ENCODE data around the gene ZNF688. TPM values are rescaled to one million over a fixed set of nuclear protein-coding genes. Genes with fewer than 3 reads are reported as not detected.

ZNF688 gene
- total and polyA plus RNA-seq, 9 of the 15 experiments (the other 6 are each of a cell fraction or from before 2014, with no cell fraction given) = 0.48 to 12.9 (median 4.5) TPM

DNA sequence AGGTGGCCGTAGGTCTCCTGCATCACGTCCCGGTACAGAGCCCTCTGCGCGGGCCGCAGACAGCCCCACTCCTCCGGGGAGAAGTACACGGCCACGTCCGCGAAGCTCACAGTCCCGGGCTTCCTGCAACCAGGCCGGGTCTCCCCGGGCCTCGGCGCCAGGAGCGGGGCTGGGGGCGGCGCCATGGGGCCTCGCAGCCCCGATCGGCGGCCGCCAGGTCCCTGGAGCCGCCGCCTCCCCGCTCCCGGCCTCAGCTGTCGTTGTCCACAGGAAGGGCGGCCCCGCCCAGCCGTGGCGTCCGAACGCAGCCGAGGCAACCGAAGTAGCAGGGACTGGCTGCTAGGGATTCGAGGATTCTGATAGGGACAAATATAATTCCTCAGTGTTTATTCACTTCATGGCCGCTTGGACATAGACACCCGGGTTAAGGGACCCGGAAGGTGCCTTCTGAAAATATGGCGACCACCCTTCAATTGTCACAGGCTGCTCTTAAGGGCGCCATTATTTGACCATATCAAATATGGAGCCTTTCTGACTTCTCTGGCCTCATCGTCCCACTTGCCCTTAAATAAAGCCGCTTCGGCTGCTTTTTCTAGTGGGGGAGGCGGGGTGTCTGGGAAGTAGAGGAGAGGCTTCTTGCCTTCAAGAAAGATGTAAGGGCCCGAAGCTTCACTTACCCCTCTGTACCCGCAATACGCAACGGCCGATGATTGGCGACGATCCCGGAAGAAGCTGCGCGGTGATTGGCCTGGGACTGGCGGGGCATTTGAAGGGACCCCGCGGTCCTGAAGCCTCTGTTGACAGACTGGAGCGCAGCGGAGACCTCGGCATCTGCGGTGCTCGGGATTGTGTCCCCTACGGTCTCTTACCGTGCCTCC is at the start of gene ZNF688 (continued):
- TF ChIP-seq, protein P1, sequence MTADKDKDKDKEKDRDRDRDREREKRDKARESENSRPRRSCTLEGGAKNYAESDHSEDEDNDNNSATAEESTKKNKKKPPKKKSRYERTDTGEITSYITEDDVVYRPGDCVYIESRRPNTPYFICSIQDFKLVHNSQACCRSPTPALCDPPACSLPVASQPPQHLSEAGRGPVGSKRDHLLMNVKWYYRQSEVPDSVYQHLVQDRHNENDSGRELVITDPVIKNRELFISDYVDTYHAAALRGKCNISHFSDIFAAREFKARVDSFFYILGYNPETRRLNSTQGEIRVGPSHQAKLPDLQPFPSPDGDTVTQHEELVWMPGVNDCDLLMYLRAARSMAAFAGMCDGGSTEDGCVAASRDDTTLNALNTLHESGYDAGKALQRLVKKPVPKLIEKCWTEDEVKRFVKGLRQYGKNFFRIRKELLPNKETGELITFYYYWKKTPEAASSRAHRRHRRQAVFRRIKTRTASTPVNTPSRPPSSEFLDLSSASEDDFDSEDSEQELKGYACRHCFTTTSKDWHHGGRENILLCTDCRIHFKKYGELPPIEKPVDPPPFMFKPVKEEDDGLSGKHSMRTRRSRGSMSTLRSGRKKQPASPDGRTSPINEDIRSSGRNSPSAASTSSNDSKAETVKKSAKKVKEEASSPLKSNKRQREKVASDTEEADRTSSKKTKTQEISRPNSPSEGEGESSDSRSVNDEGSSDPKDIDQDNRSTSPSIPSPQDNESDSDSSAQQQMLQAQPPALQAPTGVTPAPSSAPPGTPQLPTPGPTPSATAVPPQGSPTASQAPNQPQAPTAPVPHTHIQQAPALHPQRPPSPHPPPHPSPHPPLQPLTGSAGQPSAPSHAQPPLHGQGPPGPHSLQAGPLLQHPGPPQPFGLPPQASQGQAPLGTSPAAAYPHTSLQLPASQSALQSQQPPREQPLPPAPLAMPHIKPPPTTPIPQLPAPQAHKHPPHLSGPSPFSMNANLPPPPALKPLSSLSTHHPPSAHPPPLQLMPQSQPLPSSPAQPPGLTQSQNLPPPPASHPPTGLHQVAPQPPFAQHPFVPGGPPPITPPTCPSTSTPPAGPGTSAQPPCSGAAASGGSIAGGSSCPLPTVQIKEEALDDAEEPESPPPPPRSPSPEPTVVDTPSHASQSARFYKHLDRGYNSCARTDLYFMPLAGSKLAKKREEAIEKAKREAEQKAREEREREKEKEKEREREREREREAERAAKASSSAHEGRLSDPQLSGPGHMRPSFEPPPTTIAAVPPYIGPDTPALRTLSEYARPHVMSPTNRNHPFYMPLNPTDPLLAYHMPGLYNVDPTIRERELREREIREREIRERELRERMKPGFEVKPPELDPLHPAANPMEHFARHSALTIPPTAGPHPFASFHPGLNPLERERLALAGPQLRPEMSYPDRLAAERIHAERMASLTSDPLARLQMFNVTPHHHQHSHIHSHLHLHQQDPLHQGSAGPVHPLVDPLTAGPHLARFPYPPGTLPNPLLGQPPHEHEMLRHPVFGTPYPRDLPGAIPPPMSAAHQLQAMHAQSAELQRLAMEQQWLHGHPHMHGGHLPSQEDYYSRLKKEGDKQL (CRISPR knock-in tag; IDR thresholded peaks at IDR 0.05; ENCODE audit: borderline replicate concordance) = no peak
- TF ChIP-seq ATF7 (IDR thresholded peaks at IDR 0.05) (peak; percentile 78), KDM5B (IDR thresholded peaks at IDR 0.05; ENCODE audit: insufficient replicate concordance, low read depth, low read length) (peak; percentile 66), SMAD4 (CRISPR knock-in tag; conservative IDR thresholded peaks at IDR 0.05) (peak; percentile 35; the same call in 1 of the 2 replicates), TCFL5 (CRISPR knock-in tag; conservative IDR thresholded peaks at IDR 0.05) (no peak), POLR2B (IDR thresholded peaks at IDR 0.05; ENCODE audit: low read depth, partially characterized antibody) (peak; percentile 67), BRD4 (IDR thresholded peaks at IDR 0.05) (peak; percentile 51; the same call in 1 of the 2 replicates), ZNF76 (CRISPR knock-in tag; IDR thresholded peaks at IDR 0.05; ENCODE audit: borderline replicate concordance) (0 out of 2 replicates have a peak, but pooled peaks have one; percentile 24), TRIM25 (IDR thresholded peaks at IDR 0.05; ENCODE audit: borderline replicate concordance) (no peak), CBX1 (IDR thresholded peaks at IDR 0.05; ENCODE audit: low read depth) (no peak; the same call in 1 of the 2 replicates), EP400 (IDR thresholded peaks at IDR 0.05) (peak; percentile 89)
- TF ChIP-seq, protein P2, sequence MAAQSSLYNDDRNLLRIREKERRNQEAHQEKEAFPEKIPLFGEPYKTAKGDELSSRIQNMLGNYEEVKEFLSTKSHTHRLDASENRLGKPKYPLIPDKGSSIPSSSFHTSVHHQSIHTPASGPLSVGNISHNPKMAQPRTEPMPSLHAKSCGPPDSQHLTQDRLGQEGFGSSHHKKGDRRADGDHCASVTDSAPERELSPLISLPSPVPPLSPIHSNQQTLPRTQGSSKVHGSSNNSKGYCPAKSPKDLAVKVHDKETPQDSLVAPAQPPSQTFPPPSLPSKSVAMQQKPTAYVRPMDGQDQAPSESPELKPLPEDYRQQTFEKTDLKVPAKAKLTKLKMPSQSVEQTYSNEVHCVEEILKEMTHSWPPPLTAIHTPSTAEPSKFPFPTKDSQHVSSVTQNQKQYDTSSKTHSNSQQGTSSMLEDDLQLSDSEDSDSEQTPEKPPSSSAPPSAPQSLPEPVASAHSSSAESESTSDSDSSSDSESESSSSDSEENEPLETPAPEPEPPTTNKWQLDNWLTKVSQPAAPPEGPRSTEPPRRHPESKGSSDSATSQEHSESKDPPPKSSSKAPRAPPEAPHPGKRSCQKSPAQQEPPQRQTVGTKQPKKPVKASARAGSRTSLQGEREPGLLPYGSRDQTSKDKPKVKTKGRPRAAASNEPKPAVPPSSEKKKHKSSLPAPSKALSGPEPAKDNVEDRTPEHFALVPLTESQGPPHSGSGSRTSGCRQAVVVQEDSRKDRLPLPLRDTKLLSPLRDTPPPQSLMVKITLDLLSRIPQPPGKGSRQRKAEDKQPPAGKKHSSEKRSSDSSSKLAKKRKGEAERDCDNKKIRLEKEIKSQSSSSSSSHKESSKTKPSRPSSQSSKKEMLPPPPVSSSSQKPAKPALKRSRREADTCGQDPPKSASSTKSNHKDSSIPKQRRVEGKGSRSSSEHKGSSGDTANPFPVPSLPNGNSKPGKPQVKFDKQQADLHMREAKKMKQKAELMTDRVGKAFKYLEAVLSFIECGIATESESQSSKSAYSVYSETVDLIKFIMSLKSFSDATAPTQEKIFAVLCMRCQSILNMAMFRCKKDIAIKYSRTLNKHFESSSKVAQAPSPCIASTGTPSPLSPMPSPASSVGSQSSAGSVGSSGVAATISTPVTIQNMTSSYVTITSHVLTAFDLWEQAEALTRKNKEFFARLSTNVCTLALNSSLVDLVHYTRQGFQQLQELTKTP (IDR thresholded peaks at IDR 0.05; ENCODE audit: low read depth in 1 of 2, partially characterized antibody in 2 of 2) = peak in 1 of 2 experiments; percentile 76
